Small intestine (tissue), 7 donors: ENCODE data around the gene SPART. TPM values are rescaled to one million over a fixed set of nuclear protein-coding genes. Genes with fewer than 3 reads are reported as not detected.

Source experiments
- DNase-seq, 2 donors: peaks; one replicate each; pipeline versions ENCODE4 v3.0.0 to v3.0.0-alpha.2; 2013
- FAIRE-seq: peaks from 2 replicates; lab custom pipeline; 2012; peaks lifted over from hg19 to GRCh38; lab: Jason Lieb, UNC
- H3K27ac ChIP-seq, 3 donors: one replicate each; pipeline ENCODE4 v1.5.1; 2013; ENCODE audit warnings: low read length in 2 of 3, mild to moderate bottlenecking in 2 of 3, control low read depth in 1 of 3, inconsistent platforms in 1 of 3, low read depth in 1 of 3, moderate library complexity in 1 of 3
- H3K27me3 ChIP-seq, 3 donors: one replicate each; pipeline ENCODE4 v1.6.1; 2013; ENCODE audit warnings: low read length in 3 of 3, inconsistent platforms in 1 of 3; ENCODE audit not compliant: control insufficient read depth in 3 of 3, insufficient read depth in 3 of 3
- H3K36me3 ChIP-seq, 3 donors: one replicate each; pipeline ENCODE4 v1.6.1; 2013; ENCODE audit warnings: low read length in 3 of 3, inconsistent platforms in 1 of 3, low read depth in 1 of 3, mild to moderate bottlenecking in 1 of 3, moderate library complexity in 1 of 3; ENCODE audit not compliant: control insufficient read depth in 3 of 3, insufficient read depth in 2 of 3
- H3K4me1 ChIP-seq, 3 donors: one replicate each; pipeline ENCODE4 v1.6.1; 2013; ENCODE audit warnings: low read length in 2 of 3, inconsistent platforms in 1 of 3, low read depth in 1 of 3, mild to moderate bottlenecking in 1 of 3, moderate library complexity in 1 of 3; ENCODE audit not compliant: control insufficient read depth in 3 of 3, insufficient read depth in 2 of 3
- H3K4me3 ChIP-seq, 3 donors: one replicate each; pipeline ENCODE4 v1.5.1; 2013; ENCODE audit warnings: low read length in 3 of 3, control low read depth in 1 of 3, inconsistent platforms in 1 of 3, low read depth in 1 of 3, mild to moderate bottlenecking in 1 of 3, moderate library complexity in 1 of 3
- H3K9me3 ChIP-seq, 2 donors: one replicate each; pipeline ENCODE4 v1.6.1; 2013; ENCODE audit warnings: low read depth in 1 of 2, low read length in 1 of 2; ENCODE audit not compliant: control insufficient read depth in 2 of 2, insufficient read depth in 1 of 2
- WGBS, 3 donors: extraction: QIAGEN DNeasy Blood & Tissue Kit; methylation state at CpG; one replicate each; pipeline ENCODE4 v1.1.7; 2013; 5-methylcytosine and 5-hydroxymethylcytosine counted together
- polyA plus RNA-seq, 4 donors: library from polyadenylated mRNA; stranded (reverse) in 3 of 4; unstranded in 1 of 4; fragments of 200-250 nt in 3 of 4; fragments of 120-200 nt in 1 of 4; gene quantifications; one replicate each; pipeline versions ENCODE4 v1.2.1 to v1.2.3, GENCODE V29; 2013
- donor health status: healthy with polysubstance abuse.
- donor health status: control.
- donor health status: control.
- donor health status: Bipolar disorder and iron deficiency.
- donor health status: healthy.

Gene SPART
- polyA plus RNA-seq, 4 donors = 3.4 to 55.3 (median 12.4) TPM

- no peaks in the 10 kb centered on the region for H3K9me3 ChIP-seq
- H3K36me3 ChIP-seq = no peaks in the 10 kb centered on the region
- DNase-seq = no peak
- H3K4me1 ChIP-seq = no peaks in the 10 kb centered on the region
- FAIRE-seq = no peak
- WGBS, 3 donors = 82 to 87% (median 83%) methylated on average over 2 of the region's 2 CpGs
- no peaks in the 10 kb centered on the region for H3K27me3 ChIP-seq
- no peak overlapping the region for H3K4me3 ChIP-seq
- H3K27ac ChIP-seq = no peak overlapping the region
Observed at GRCh38 chr13:36273431-36273830, 72.8 kb downstream of the SPART start.

- no peaks in the 10 kb centered on the region for H3K27me3 ChIP-seq
- H3K9me3 ChIP-seq = peaks cover 0 to 6% of the 10 kb centered on the region in 2 donors
- no peaks in the 10 kb centered on the region for H3K4me1 ChIP-seq
- no peak overlapping the region for H3K27ac ChIP-seq
- no peak for DNase-seq
- no peaks in the 10 kb centered on the region for H3K36me3 ChIP-seq
- FAIRE-seq = no peak
- H3K4me3 ChIP-seq = no peak overlapping the region
Observed at GRCh38 chr13:36261976-36262375, 84.2 kb downstream of the SPART start.

GRCh38 chr13:36261011-36261410 is 85.2 kb downstream of the SPART start:
- 90 to 91% (median 90%) methylated on average over 3 of the region's 3 CpGs for WGBS, 3 donors
- H3K4me3 ChIP-seq = no peak overlapping the region
- no peak for DNase-seq
- no peak overlapping the region for H3K27ac ChIP-seq
- H3K9me3 ChIP-seq = peaks cover 0 to 6% of the 10 kb centered on the region in 2 donors
- no peaks in the 10 kb centered on the region for H3K36me3 ChIP-seq
- H3K27me3 ChIP-seq = no peaks in the 10 kb centered on the region
- no peaks in the 10 kb centered on the region for H3K4me1 ChIP-seq
- FAIRE-seq = no peak

- DNase-seq = no peak
- Histone ChIP-seq H3K4me1 (no peaks in the 10 kb centered on the region), H3K9me3 (peaks cover 0 to 6% of the 10 kb centered on the region in 2 donors), H3K36me3 (no peaks in the 10 kb centered on the region), H3K27ac (no peak overlapping the region), H3K4me3 (no peak overlapping the region), H3K27me3 (no peaks in the 10 kb centered on the region)
- no peak for FAIRE-seq
- 78 to 90% (median 84%) methylated on average over 8 of the region's 8 CpGs for WGBS, 3 donors
Observed at GRCh38 chr13:36259361-36260137, 86.6 kb downstream of the SPART start.

DNA sequence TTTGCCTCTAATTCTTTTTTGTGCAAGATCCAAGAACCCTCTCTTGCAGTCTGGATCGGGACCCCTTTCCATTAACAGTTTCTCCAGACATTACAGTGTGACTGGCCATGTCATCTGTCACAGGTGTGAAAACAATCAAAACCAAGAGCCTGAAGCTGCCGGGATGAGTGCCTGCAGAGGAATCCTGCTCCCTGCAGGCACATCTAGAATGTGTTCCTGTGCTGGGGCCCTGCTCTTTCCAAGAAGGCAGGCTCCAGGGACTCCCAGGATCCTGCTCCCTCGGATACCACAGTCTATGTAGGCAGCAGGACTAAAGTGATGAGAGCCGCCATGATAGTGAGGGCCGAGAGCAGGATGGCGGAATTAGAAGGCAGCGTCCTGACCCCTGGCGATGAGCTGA is 87.4 kb downstream of the SPART start:
- DNase-seq (no peak), FAIRE-seq (no peak)
- Histone ChIP-seq H3K27ac (no peak overlapping the region), H3K36me3 (no peaks in the 10 kb centered on the region), H3K27me3 (no peaks in the 10 kb centered on the region), H3K4me1 (no peaks in the 10 kb centered on the region), H3K9me3 (peaks cover 0 to 6% of the 10 kb centered on the region in 2 donors), H3K4me3 (no peak overlapping the region)
- 77 to 84% (median 83%) methylated on average over 8 of the region's 8 CpGs for WGBS, 3 donors

Other genes with a start within 250 kb of the SPART start
- 1 to 10 TPM in 1 of 4 donors, under 1 TPM in 2, not detected in 1; 0.54 to 4.9 (median 0.95) TPM for gene DCLK1, start 215.0 kb downstream of the SPART start, polyA plus RNA-seq
- gene SOHLH2, start 131.8 kb downstream of the SPART start, polyA plus RNA-seq = 1 to 10 TPM in 1 of 4 donors, under 1 TPM in 1, not detected in 2; 0.12 to 1.0 TPM
- gene CCDC169, start 48.6 kb downstream of the SPART start, polyA plus RNA-seq = 1 to 10 TPM in 1 of 4 donors, under 1 TPM in 1, not detected in 2; 0.37 to 5.3 TPM
- gene CCNA1, start 86.1 kb upstream of the SPART start, polyA plus RNA-seq = under 1 TPM in 3 of 4 donors, not detected in 1; 0.03 to 0.27 (median 0.22) TPM